IMR-90 (cell line): ENCODE measurements around the gene UBE2E2. TPM values are rescaled to one million over a fixed set of nuclear protein-coding genes. Genes with fewer than 3 reads are reported as not detected.

Source experiments
- ATAC-seq: fragments of 200-7000 bp; cut with Tn5 transposase; 2 replicates; pipeline ENCODE4 v1.9.1; 2020; ENCODE audit warnings: low read depth, mild to moderate bottlenecking, moderate library complexity
- BruUV-seq: library from RNA; stranded (reverse); fragments of 400-500 nt; replicated peaks from 2 replicates; lab custom pipeline; 2021; lab: Mats Ljungman, UMichigan
- CTCF ChIA-PET: fragments of 300-600 bp; formaldehyde crosslinking; extraction: SDS; loops from one replicate; lab custom pipeline; 2021; ENCODE audit warnings: antibody characterized with exemption; lab: Yijun Ruan, JAX
- POLR2A ChIA-PET: fragments of 300-600 bp; sonication (Branson Sonifier 250); formaldehyde crosslinking; loops from one replicate; lab custom pipeline; 2022; ENCODE audit warnings: antibody characterized with exemption; ENCODE audit not compliant: unreplicated experiment; lab: Charles Lee
- DNase-seq: peaks from one replicate; pipeline ENCODE4 v3.0.0; 2013
- H2AFZ ChIP-seq: replicated peaks from 2 replicates; pipeline ENCODE3; 2013; ENCODE audit warnings: low read length, mild to moderate bottlenecking; ENCODE audit not compliant: poor library complexity
- H2AK5ac ChIP-seq: 2 replicates; pipeline ENCODE4 v1.6.1; 2013; ENCODE audit warnings: low read depth, low read length, inconsistent platforms
- H2AK9ac ChIP-seq: replicated peaks from 2 replicates; pipeline ENCODE3; 2013; ENCODE audit warnings: mild to moderate bottlenecking, low read depth, low read length, moderate library complexity; ENCODE audit not compliant: poor library complexity
- H2BK120ac ChIP-seq: 2 replicates; pipeline ENCODE4 v1.6.1; 2013; ENCODE audit warnings: low read depth, low read length, inconsistent platforms
- H2BK15ac ChIP-seq: 3 replicates; pipeline ENCODE4 v1.6.1; 2013; ENCODE audit warnings: low read depth, low read length, inconsistent platforms
- H2BK20ac ChIP-seq: 2 replicates; pipeline ENCODE4 v1.6.1; 2013; ENCODE audit warnings: low read depth, mild to moderate bottlenecking, inconsistent platforms, low read length, moderate library complexity
- H2BK5ac ChIP-seq: 2 replicates; pipeline ENCODE4 v1.6.1; 2013; ENCODE audit warnings: mild to moderate bottlenecking, low read depth, low read length, inconsistent platforms; ENCODE audit not compliant: poor library complexity, severe bottlenecking
- H3K14ac ChIP-seq: replicated peaks from 2 replicates; pipeline ENCODE4 v1.6.1; 2013; ENCODE audit warnings: low read depth, low read length, inconsistent platforms
- H3K18ac ChIP-seq: 2 replicates; pipeline ENCODE4 v1.6.1; 2013; ENCODE audit warnings: low read depth, low read length, control low read depth
- H3K23ac ChIP-seq: 2 replicates; pipeline ENCODE4 v1.6.1; 2013; ENCODE audit warnings: low read depth, low read length, inconsistent platforms
- H3K27ac ChIP-seq: 2 replicates; pipeline ENCODE4 v1.5.1; 2013; ENCODE audit warnings: mild to moderate bottlenecking, control low read depth, low read length; ENCODE audit not compliant: insufficient read depth
- H3K27me3 ChIP-seq: 2 replicates; pipeline ENCODE4 v1.6.1; 2013; ENCODE audit warnings: low read length; ENCODE audit not compliant: control insufficient read depth, insufficient read depth
- H3K36me3 ChIP-seq: 2 replicates; pipeline ENCODE4 v1.6.1; 2013; ENCODE audit warnings: low read length, mixed read lengths; ENCODE audit not compliant: control insufficient read depth, insufficient read depth
- H3K4ac ChIP-seq: 2 replicates; pipeline ENCODE4 v1.6.1; 2013; ENCODE audit warnings: low read depth, low read length, inconsistent platforms
- H3K4me1 ChIP-seq: 2 replicates; pipeline ENCODE4 v1.6.1; 2013; ENCODE audit warnings: low read length, mixed read lengths; ENCODE audit not compliant: control insufficient read depth, insufficient read depth
- H3K4me2 ChIP-seq: 2 replicates; pipeline ENCODE4 v1.6.1; 2013; ENCODE audit warnings: low read depth, mild to moderate bottlenecking, control low read depth, low read length, moderate library complexity
- H3K4me3 ChIP-seq: 2 replicates; pipeline ENCODE4 v1.5.1; 2013; ENCODE audit warnings: low read depth, mild to moderate bottlenecking, control low read depth, low read length, moderate library complexity; ENCODE audit not compliant: insufficient read depth
- H3K56ac ChIP-seq: 2 replicates; pipeline ENCODE4 v1.6.1; 2013; ENCODE audit warnings: low read length, inconsistent platforms; ENCODE audit not compliant: insufficient read depth; ENCODE audit errors: extremely low read depth
- H3K79me1 ChIP-seq, 2 experiments: 2 replicates each; pipeline ENCODE4 v1.6.1; 2013; ENCODE audit warnings: low read length in 2 of 2, inconsistent platforms in 1 of 2, low read depth in 1 of 2
- H3K9ac ChIP-seq: 2 replicates; pipeline ENCODE4 v1.6.1; 2013; ENCODE audit warnings: low read depth, low read length, control low read depth
- H3K9me1 ChIP-seq: 2 replicates; pipeline ENCODE4 v1.6.1; 2013; ENCODE audit warnings: low read length, inconsistent platforms; ENCODE audit not compliant: insufficient read depth
- H3K9me3 ChIP-seq: 2 replicates; pipeline ENCODE4 v1.6.1; 2013; ENCODE audit warnings: low read length; ENCODE audit not compliant: control insufficient read depth, insufficient read depth
- H4K20me1 ChIP-seq: 2 replicates; pipeline ENCODE4 v1.6.1; 2013; ENCODE audit warnings: low read length, inconsistent platforms; ENCODE audit not compliant: insufficient read depth
- H4K5ac ChIP-seq: 2 replicates; pipeline ENCODE4 v1.6.1; 2013; ENCODE audit warnings: mild to moderate bottlenecking, low read depth, low read length, control low read depth
- H4K8ac ChIP-seq, 2 experiments: 2 replicates each; pipeline ENCODE4 v1.6.1; 2013; ENCODE audit warnings: low read depth in 2 of 2, low read length in 2 of 2, control low read depth in 1 of 2, inconsistent platforms in 1 of 2
- H4K91ac ChIP-seq: 2 replicates; pipeline ENCODE4 v1.6.1; 2013; ENCODE audit warnings: low read depth, low read length, inconsistent platforms; ENCODE audit not compliant: insufficient read depth
- CEBPB ChIP-seq: IDR thresholded peaks from 2 replicates; pipeline ENCODE4 v1.6.1; 2012; ENCODE audit warnings: low read depth, low read length, improper control_type of control experiment
- CHD1 ChIP-seq: IDR thresholded peaks from 2 replicates; pipeline ENCODE4 v1.6.1; 2012; ENCODE audit warnings: low read depth, low read length, improper control_type of control experiment
- FOS ChIP-seq: fragments of 150-350 bp; IDR thresholded peaks from 2 replicates; pipeline ENCODE4 v1.6.1; 2016; ENCODE audit warnings: low read depth, low read length
- MXI1 ChIP-seq: IDR thresholded peaks from 2 replicates; pipeline ENCODE4 v1.6.1; 2012; ENCODE audit warnings: low read depth, mild to moderate bottlenecking, low read length, moderate library complexity, borderline replicate concordance
- NFE2L2 ChIP-seq: fragments of 150-350 bp; IDR thresholded peaks from 2 replicates; pipeline ENCODE4 v1.6.1; 2016; ENCODE audit warnings: low read depth, mild to moderate bottlenecking, low read length
- POLR2A ChIP-seq: IDR thresholded peaks from 2 replicates; pipeline ENCODE4 v1.6.1; 2012; ENCODE audit warnings: mild to moderate bottlenecking, low read depth, low read length
- RAD21 ChIP-seq: IDR thresholded peaks from 2 replicates; pipeline ENCODE4 v1.6.1; 2012; ENCODE audit warnings: low read length, improper control_type of control experiment
- RCOR1 ChIP-seq: IDR thresholded peaks from 2 replicates; pipeline ENCODE4 v1.6.1; 2012; ENCODE audit warnings: mild to moderate bottlenecking, low read length, improper control_type of control experiment; ENCODE audit not compliant: insufficient replicate concordance
- SMC3 ChIP-seq: fragments of 150-350 bp; IDR thresholded peaks from 2 replicates; pipeline ENCODE4 v1.6.1; 2016; ENCODE audit warnings: low read depth, mild to moderate bottlenecking, antibody characterized with exemption, low read length, moderate library complexity
- WGBS, 2 experiments: methylation state at CpG; one replicate each; pipeline versions ENCODE4 v1.1.5 to v1.1.7; 2013; ENCODE audit warnings: missing lambda C conversion rate in 2 of 2; ENCODE audit not compliant: insufficient read length in 1 of 2; ENCODE audit errors: extremely low coverage in 2 of 2; 5-methylcytosine and 5-hydroxymethylcytosine counted together
- dilution Hi-C: fragments of 300-500 bp; cut with HindIII; formaldehyde crosslinking; loops from one replicate; pipeline ENCODE4 v1.14.3; 2018; ENCODE audit warnings: low sequenced_read_pairs; ENCODE audit not compliant: unreplicated experiment
- in situ Hi-C: fragments of 300-500 bp; cut with MboI; formaldehyde crosslinking; loops from 3 replicates; pipeline ENCODE4 v1.14.3; 2019; ENCODE audit warnings: low sequenced_read_pairs, inconsistent platforms, mixed read lengths
- intact Hi-C: fragments of 100-400 bp; cut with micrococcal nuclease; formaldehyde crosslinking; loops from 2 replicates; pipeline ENCODE4 v1.10.0; 2022
- polyA plus RNA-seq, 3 experiments: library from polyadenylated mRNA; depleted of rRNA; stranded (reverse); fragments of >200 nt; gene quantifications; 2 replicates each; pipeline ENCODE4 v1.2.3, GENCODE V29; 2012; ENCODE audit warnings: low replicate concordance in 1 of 3
- total RNA-seq: library from RNA; depleted of rRNA; stranded (reverse); fragments of >200 nt; gene quantifications from 2 replicates; pipeline ENCODE4 v1.2.3, GENCODE V29; 2012
- TF ChIP-seq, protein P1 (sequence below): fragments of 150-350 bp; IDR thresholded peaks from 2 replicates; pipeline ENCODE4 v1.6.1; 2017; ENCODE audit warnings: mild to moderate bottlenecking, antibody characterized with exemption, low read length, low read depth
- TF ChIP-seq, protein P2 (sequence below): fragments of 150-350 bp; IDR thresholded peaks from 2 replicates; pipeline ENCODE4 v1.6.1; 2016; ENCODE audit warnings: low read depth, mild to moderate bottlenecking, low read length, moderate library complexity, borderline replicate concordance

The UBE2E2 gene
- total and polyA plus RNA-seq, 2 of the 4 experiments (the other 2 are of a cell fraction) = 18.6 to 32.7 TPM

DNA sequence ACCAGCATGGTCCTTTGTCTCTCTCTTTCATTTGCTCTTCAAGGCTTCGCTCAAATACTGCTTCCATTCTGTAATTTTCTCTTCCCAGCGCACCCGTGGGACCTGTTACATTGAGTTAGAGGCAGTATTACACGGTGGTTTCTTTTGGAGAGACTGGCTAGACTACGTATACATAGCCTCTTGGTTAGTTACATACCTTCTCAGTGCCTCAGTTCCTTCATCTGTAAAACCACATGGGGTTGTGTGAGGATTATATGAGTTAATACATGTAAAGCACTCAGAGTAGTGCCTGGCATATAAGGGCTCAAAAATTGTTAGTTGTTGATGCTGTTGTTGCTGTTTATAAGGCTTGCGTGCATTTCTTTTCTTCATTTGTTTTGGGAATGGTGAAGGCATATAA lies 33.8 kb downstream of the UBE2E2 start:
- Histone ChIP-seq H2AFZ (no peak overlapping the region), H4K8ac (no peak overlapping the region), H3K23ac (no peak overlapping the region; the same call in 1 of the 2 replicates), H3K79me1 (peaks cover 19 to 27% of the 10 kb centered on the region in 2 experiments; a peak in 3 of 4 replicates), H3K4ac (no peak overlapping the region), H2BK120ac (no peak overlapping the region), H3K9me3 (no peaks in the 10 kb centered on the region), H2AK5ac (no peak overlapping the region), H3K4me3 (no peak overlapping the region), H3K14ac (no peak overlapping the region), H3K36me3 (no peaks in the 10 kb centered on the region), H4K5ac (no peak overlapping the region), H3K9me1 (no peaks in the 10 kb centered on the region; the same call in 1 of the 2 replicates), H2BK15ac (no peak overlapping the region), H3K4me1 (peaks cover 4% of the 10 kb centered on the region), H4K20me1 (peaks cover 7% of the 10 kb centered on the region; the same call in 1 of the 2 replicates), H2BK5ac (no peak overlapping the region), H4K91ac (no peak overlapping the region), H3K56ac (no peak overlapping the region), H3K9ac (no peak overlapping the region), H3K4me2 (no peak overlapping the region), H3K27ac (no peak overlapping the region), H2BK20ac (no peak overlapping the region), H2AK9ac (no peak overlapping the region), H3K18ac (no peak overlapping the region), H3K27me3 (no peaks in the 10 kb centered on the region)
- POLR2A ChIA-PET = interaction anchor here (0.5 kb wide), 1 partner anchor 40 kb away, joined by 3 read pairs; no protein-coding TSS in a partner anchor
- dilution Hi-C loops = no loop called here
- TF ChIP-seq CEBPB (no peak), RAD21 (no peak), RCOR1 (no peak), MXI1 (no peak), NFE2L2 (no peak), SMC3 (no peak), POLR2A (no peak), CHD1 (no peak), FOS (no peak)
- TF ChIP-seq, protein P1, sequence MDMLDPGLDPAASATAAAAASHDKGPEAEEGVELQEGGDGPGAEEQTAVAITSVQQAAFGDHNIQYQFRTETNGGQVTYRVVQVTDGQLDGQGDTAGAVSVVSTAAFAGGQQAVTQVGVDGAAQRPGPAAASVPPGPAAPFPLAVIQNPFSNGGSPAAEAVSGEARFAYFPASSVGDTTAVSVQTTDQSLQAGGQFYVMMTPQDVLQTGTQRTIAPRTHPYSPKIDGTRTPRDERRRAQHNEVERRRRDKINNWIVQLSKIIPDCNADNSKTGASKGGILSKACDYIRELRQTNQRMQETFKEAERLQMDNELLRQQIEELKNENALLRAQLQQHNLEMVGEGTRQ = no peak
- TF ChIP-seq, protein P2, sequence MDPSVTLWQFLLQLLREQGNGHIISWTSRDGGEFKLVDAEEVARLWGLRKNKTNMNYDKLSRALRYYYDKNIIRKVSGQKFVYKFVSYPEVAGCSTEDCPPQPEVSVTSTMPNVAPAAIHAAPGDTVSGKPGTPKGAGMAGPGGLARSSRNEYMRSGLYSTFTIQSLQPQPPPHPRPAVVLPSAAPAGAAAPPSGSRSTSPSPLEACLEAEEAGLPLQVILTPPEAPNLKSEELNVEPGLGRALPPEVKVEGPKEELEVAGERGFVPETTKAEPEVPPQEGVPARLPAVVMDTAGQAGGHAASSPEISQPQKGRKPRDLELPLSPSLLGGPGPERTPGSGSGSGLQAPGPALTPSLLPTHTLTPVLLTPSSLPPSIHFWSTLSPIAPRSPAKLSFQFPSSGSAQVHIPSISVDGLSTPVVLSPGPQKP = no peak
- in situ Hi-C loops = no loop called here
- intact Hi-C loops = no loop called here
- BruUV-seq = no TSS peak
- DNase-seq (no peak), ATAC-seq (no peak)
- no CpG with 5 or more reads among the region's 6 CpGs for WGBS, 2 experiments
- CTCF ChIA-PET = no interaction called here
